A549 (cell line): ENCODE measurements around the gene SORCS3.

Source experiments
- CTCF ChIP-seq: fragments of >200 bp; sonication (Bioruptor Twin); formaldehyde crosslinking; IDR thresholded peaks from 3 replicates; pipeline ENCODE4 v1.5.1; 2016
- EP300 ChIP-seq, 2 experiments: fragments of >200 bp; sonication (Bioruptor Twin); formaldehyde crosslinking; IDR thresholded peaks; 2 replicates in 1 of 2; 3 replicates in 1 of 2; pipeline ENCODE4 v1.6.1; 2016 to 2017
- FOSL2 ChIP-seq, 2 experiments: fragments of 450-650 bp in 1 of 2; fragments of >200 bp in 1 of 2; sonication (Bioruptor Twin) in 1 of 2; formaldehyde crosslinking; IDR thresholded peaks; 2 replicates each; pipeline versions ENCODE4 v1.5.0 to v1.6.1; 2016 to 2020; ENCODE audit warnings: mild to moderate bottlenecking in 1 of 2, moderate library complexity in 1 of 2
- SMC3 ChIP-seq: fragments of >200 bp; sonication (Bioruptor Twin); formaldehyde crosslinking; IDR thresholded peaks from 3 replicates; pipeline ENCODE4 v1.6.1; 2018; ENCODE audit warnings: inconsistent platforms

GRCh38 chr10:105112862-105113261 is 471.8 kb downstream of the SORCS3 start:
- TF ChIP-seq CTCF (no peak), FOSL2 (IDR thresholded peaks at IDR 0.05) (no peak), FOSL2 (CRISPR knock-in tag; IDR thresholded peaks at IDR 0.05) (no peak), SMC3 (no peak), EP300 (IDR thresholded peaks at IDR 0.05) (no peak)
